OCI-M2 (cell line): ENCODE results near the gene CBS.
"Not testable (repeated sequence)": the region's sequence is repeated elsewhere in the genome, so short reads cannot be mapped to it uniquely, and the experiment has no call there.

Experiments used
- DNase-seq: peaks from one replicate; lab custom pipeline; 2025; ENCODE audit not compliant: unreplicated experiment; lab: John Stamatoyannopoulos, UW

CBS gene

GRCh38 chr21:43027846-43028731 is 47.5 kb downstream of the CBS start:
- no peak for DNase-seq

- DNase-seq, result no peak
Observed at GRCh38 chr21:43025636-43026180, 49.9 kb downstream of the CBS start.

- no peak for DNase-seq
Observed at GRCh38 chr21:43024439-43025136, 51.0 kb downstream of the CBS start.

GRCh38 chr21:43023175-43023574 is 52.5 kb downstream of the CBS start:
- DNase-seq, result no peak

GRCh38 chr21:43021756-43022600 is 53.7 kb downstream of the CBS start:
- DNase-seq, result no peak

GRCh38 chr21:43021191-43021590 is 54.4 kb downstream of the CBS start:
- no peak for DNase-seq

- DNase-seq, result no peak
Observed at GRCh38 chr21:43020771-43021170, 54.9 kb downstream of the CBS start.

- no peak for DNase-seq
Observed at GRCh38 chr21:43020177-43020576, 55.5 kb downstream of the CBS start.

- DNase-seq, result no peak
Observed at GRCh38 chr21:43018519-43018918, 57.1 kb downstream of the CBS start.

- DNase-seq, result no peak
Observed at GRCh38 chr21:43016728-43017127, 58.9 kb downstream of the CBS start.

- DNase-seq, result no peak
Observed at GRCh38 chr21:43015906-43016540, 59.6 kb downstream of the CBS start.

- DNase-seq, result no peak
Observed at GRCh38 chr21:43012596-43012995, 63.0 kb downstream of the CBS start.

GRCh38 chr21:43006874-43007208 is 68.8 kb downstream of the CBS start:
- no peak for DNase-seq

GRCh38 chr21:43006051-43006873 is 69.4 kb downstream of the CBS start:
- not testable (repeated sequence) for DNase-seq

- DNase-seq, result no peak
Observed at GRCh38 chr21:43005635-43006034, 70.0 kb downstream of the CBS start.

- no peak for DNase-seq
Observed at GRCh38 chr21:43004926-43005325, 70.7 kb downstream of the CBS start.
